Peyer's patch (tissue), 4 donors: ENCODE results near the gene FAT4.

Experiments
- POLR2A ChIP-seq, 2 donors: fragments of 450-650 bp; IDR thresholded peaks; one replicate each; pipeline ENCODE4 v1.5.1; 2017; ENCODE audit warnings: antibody characterized with exemption in 2 of 2, mild to moderate bottlenecking in 2 of 2, moderate library complexity in 2 of 2
- TF ChIP-seq, protein P1 (sequence below), 6 experiments: fragments of 450-650 bp in 4 of 6; fragments of 200-600 bp in 2 of 6; sonication (generic) in 1 of 6; IDR thresholded peaks; one replicate each; pipeline ENCODE4 v1.5.1; 2017 to 2019; ENCODE audit warnings: antibody characterized with exemption in 6 of 6, mild to moderate bottlenecking in 3 of 6, moderate library complexity in 1 of 6

DNA sequence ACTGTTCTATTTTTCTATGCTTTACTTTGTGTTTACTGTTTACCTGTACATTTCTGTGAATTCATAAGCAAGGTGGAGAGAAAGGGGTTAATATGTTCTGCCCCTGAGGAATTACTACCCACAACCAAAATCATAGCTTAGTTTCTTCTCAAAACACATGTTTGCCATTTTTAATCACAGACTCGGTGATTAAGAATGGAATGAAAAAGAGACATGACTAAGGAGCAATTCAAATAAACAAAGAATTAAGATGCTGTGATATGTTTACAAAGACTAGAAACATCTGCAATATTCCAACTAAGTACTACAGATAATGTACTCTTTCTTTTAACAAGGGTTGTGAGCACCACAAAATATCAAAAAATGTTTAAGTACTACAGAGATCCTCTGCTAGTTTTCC, 11.7 kb upstream of the FAT4 start:
- TF ChIP-seq, protein P1, sequence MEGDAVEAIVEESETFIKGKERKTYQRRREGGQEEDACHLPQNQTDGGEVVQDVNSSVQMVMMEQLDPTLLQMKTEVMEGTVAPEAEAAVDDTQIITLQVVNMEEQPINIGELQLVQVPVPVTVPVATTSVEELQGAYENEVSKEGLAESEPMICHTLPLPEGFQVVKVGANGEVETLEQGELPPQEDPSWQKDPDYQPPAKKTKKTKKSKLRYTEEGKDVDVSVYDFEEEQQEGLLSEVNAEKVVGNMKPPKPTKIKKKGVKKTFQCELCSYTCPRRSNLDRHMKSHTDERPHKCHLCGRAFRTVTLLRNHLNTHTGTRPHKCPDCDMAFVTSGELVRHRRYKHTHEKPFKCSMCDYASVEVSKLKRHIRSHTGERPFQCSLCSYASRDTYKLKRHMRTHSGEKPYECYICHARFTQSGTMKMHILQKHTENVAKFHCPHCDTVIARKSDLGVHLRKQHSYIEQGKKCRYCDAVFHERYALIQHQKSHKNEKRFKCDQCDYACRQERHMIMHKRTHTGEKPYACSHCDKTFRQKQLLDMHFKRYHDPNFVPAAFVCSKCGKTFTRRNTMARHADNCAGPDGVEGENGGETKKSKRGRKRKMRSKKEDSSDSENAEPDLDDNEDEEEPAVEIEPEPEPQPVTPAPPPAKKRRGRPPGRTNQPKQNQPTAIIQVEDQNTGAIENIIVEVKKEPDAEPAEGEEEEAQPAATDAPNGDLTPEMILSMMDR (IDR thresholded peaks at IDR 0.05), result no peak
- no peak for TF ChIP-seq POLR2A (IDR thresholded peaks at IDR 0.05)
